CD4-positive, alpha-beta T cell treated with Interleukin-17A for 1 hour (primary cell): Measurements from ENCODE around the gene CST8.
A peak's percentile ranks its signal among the peaks of the same experiment; 100 is the strongest.
"Not testable (repeated sequence)": the region's sequence is repeated elsewhere in the genome, so short reads cannot be mapped to it uniquely, and the experiment has no call there.

ENCODE experiments used
- DNase-seq: peaks from one replicate; pipeline ENCODE4 v3.0.0-alpha.2; 2020

CST8 gene, protein sequence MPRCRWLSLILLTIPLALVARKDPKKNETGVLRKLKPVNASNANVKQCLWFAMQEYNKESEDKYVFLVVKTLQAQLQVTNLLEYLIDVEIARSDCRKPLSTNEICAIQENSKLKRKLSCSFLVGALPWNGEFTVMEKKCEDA

GRCh38 chr20:23490817-23491216, at the start of gene CST8:
Gene CST8, plus strand, starts transcription at chr20:23491117. Its CDS starts 551 bp downstream, at chr20:23491668.
- DNase-seq: no peak

DNA sequence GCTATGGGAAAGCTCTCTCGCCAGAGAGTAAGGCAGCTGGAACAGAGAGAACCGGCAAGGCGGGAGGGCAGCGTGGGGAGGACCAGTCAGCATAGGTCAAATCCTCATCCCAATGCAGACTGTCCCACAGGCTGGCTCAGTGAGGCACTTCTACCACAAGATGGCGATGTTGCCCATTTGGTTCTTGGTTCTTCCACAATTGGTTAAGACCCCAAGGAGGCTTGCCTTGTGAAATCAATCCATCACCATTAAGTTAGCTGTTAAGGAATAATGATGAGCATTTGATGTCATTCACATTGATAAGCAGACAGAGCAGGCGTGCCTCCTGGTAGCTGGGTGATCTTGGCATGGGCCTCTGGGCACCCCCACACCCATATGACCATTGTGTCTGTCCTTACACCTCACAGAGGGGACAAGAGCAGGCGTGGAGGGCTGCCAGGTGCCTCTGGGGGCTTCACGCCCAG, 49.0 kb upstream of the CST8 start:
- DNase-seq: peak; percentile 75

DNA sequence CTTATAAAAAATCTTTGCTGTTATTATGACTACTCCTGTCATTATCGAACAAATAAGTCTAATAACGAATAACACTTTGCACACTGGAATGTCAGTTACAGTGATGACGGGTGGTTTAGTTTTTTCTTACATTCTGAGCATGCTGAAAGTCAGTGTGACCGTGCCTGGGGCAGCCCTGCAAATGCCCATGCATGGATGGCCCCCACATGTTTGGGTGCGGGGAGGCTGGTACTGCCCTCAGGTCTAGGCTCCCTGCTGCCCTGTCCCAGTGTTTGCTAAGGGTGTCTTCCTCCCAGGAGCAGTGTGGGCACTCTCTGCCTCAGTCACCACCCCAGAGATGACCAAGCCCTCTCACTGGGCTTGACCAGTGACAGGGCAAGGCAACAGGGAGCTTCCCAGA, 48.5 kb upstream of the CST8 start:
- no peak for DNase-seq

DNA sequence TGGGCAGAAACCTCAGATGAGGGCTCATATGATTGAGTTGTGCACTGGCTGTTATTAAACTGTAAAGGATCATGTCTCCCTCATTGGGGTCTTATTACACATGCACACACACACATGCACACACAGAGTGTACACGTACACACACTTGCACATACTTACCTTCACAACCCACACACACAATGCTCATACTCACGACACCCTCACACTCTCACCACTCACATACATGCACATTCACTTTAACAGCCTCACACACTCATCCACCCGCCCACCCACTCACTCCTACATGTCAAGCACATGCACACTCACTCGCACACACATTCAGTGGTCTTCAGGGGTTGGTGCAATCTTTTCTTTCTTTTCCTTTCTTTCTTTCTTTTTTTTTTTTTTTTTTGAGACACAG, 46.1 kb upstream of the CST8 start:
- DNase-seq: no peak

GRCh38 chr20:23445596-23446217, 45.2 kb upstream of the CST8 start:
- no peak for DNase-seq

DNA sequence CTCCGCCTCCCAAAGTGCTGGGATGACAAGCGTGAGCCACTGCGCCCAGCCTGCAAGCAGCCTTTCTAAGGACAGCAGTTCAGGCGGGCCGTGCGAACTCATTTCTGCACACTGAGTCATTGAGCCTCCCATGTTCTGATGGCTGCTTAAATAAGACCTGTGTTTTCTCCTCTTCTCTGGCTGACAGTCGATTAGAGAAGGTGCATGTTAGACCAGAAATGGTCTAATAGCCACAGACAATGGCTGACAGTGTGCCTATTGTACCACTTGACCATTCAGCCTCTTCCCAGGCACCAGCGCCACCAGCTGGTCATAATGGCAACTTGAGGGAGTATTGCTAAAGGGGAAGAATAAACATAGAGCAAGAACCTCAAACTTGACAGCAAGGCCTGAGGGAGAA, 44.4 kb upstream of the CST8 start:
- DNase-seq: peak; percentile 35

GRCh38 chr20:23448167-23448566, 42.8 kb upstream of the CST8 start:
- DNase-seq: no peak

DNA sequence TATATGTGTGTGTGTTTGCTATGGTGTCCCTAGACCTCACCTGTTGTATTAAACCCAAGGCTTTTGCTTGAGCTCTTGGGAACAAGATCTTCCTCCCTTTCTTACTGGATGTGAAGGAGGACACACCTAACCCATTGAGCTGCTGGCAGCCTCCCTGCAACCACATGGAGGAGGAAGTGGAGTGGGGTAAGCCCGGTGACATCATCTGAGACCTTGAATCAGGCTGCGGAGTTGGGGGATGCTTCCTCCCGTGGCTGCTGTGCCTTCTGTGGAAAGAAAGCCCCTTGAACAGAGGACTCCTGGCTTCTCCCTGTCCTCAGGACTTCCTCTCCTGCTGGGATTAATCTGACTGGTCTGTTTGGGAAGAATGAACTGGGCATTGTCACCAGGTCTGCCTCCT, 41.5 kb upstream of the CST8 start:
- DNase-seq: peak; percentile 9

GRCh38 chr20:23450877-23451276, 40.0 kb upstream of the CST8 start:
- DNase-seq: no peak

DNA sequence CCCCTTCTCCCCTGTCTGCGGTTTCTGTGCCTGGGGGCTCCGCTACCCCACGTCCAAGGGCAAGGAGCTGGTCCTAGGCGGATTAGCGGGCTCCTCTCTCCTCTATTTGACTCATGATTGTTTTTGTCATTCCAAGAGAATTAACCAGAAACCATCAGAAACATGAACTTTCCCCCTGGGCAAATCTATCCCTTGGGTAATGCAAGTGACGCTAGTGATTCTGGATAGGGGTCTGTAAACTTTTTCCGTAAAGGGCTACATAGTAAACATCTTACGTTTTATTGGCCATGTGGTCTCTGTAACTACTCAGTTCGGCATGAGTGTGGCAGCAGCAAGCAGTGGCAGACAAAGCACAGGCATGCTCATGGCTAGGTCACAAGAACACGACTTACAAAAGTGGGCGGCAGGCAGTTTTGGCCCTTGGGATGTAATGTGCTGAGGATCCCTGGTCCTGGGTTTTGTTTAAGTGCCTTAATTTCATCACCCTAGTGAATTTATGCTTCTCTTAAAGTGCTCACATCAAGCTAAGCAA, 38.9 kb upstream of the CST8 start:
- no peak for DNase-seq

- DNase-seq: no peak
Observed at GRCh38 chr20:23452776-23453175, 38.1 kb upstream of the CST8 start, which contains the start of gene CST11. Gene CST11, minus strand, starts transcription at chr20:23452876. Its CDS starts 65 bp downstream, at chr20:23452811.

GRCh38 chr20:23453549-23454543, 37.1 kb upstream of the CST8 start:
- no peak for DNase-seq

- DNase-seq: no peak
Observed at GRCh38 chr20:23454816-23455215, 36.1 kb upstream of the CST8 start.

- no peak for DNase-seq
Observed at GRCh38 chr20:23455639-23456038, 35.3 kb upstream of the CST8 start.

GRCh38 chr20:23456409-23456808, 34.5 kb upstream of the CST8 start:
- peak; percentile 55 for DNase-seq

DNA sequence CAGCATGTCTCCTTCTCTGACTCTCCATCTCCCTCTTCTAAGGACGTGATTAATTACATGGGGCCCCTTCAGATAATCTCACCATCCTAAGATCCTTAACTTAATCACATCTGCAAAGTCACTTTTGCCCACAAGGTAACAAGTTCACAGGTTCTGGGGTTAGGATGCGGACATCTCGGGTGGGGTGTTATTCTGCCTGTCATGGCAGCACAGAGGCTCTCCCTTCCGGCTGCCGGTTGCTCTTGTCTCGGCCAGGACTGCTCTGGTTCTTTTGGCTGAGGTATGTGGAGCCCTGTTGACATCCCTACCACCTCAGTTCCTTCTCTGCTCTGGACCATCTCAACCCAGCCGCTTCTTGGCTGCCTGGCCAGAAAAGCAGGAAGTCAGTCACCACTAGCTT, 34.0 kb upstream of the CST8 start:
- DNase-seq: peak; percentile 28

GRCh38 chr20:23459461-23460150, 31.3 kb upstream of the CST8 start:
- no peak for DNase-seq

- no peak for DNase-seq
Observed at GRCh38 chr20:23461180-23461579, 29.7 kb upstream of the CST8 start.

GRCh38 chr20:23466961-23467360, 24.0 kb upstream of the CST8 start:
- not testable (repeated sequence) for DNase-seq

DNA sequence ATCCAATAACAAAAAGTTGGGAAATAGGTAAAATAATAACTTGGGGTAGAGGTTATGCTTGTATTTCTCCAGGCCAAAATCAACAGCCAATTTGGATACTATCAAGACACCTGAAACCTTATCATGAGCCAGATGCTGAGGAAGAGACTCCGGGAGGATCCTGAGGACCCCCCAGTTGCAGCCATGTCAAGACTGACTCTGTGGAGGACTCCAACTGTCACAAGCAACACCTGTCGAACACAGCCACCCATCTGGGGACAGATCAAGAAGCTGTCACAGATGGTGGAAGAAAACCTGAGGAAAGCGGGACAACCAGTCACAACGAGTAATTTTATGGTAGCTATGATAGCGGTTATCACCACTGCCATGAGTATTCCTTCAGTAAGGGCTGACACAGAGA, 18.6 kb upstream of the CST8 start:
- DNase-seq: not testable (repeated sequence)

GRCh38 chr20:23473293-23473692, 17.6 kb upstream of the CST8 start:
- DNase-seq: not testable (repeated sequence)

- DNase-seq: no peak
Observed at GRCh38 chr20:23475395-23475794, 15.5 kb upstream of the CST8 start.
